ENCODE data around the gene SSX2IP.
"Not testable (repeated sequence)": the region's sequence is repeated elsewhere in the genome, so short reads cannot be mapped to it uniquely, and the experiment has no call there.

Gene SSX2IP, protein sequence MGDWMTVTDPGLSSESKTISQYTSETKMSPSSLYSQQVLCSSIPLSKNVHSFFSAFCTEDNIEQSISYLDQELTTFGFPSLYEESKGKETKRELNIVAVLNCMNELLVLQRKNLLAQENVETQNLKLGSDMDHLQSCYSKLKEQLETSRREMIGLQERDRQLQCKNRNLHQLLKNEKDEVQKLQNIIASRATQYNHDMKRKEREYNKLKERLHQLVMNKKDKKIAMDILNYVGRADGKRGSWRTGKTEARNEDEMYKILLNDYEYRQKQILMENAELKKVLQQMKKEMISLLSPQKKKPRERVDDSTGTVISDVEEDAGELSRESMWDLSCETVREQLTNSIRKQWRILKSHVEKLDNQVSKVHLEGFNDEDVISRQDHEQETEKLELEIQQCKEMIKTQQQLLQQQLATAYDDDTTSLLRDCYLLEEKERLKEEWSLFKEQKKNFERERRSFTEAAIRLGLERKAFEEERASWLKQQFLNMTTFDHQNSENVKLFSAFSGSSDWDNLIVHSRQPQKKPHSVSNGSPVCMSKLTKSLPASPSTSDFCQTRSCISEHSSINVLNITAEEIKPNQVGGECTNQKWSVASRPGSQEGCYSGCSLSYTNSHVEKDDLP

DNA sequence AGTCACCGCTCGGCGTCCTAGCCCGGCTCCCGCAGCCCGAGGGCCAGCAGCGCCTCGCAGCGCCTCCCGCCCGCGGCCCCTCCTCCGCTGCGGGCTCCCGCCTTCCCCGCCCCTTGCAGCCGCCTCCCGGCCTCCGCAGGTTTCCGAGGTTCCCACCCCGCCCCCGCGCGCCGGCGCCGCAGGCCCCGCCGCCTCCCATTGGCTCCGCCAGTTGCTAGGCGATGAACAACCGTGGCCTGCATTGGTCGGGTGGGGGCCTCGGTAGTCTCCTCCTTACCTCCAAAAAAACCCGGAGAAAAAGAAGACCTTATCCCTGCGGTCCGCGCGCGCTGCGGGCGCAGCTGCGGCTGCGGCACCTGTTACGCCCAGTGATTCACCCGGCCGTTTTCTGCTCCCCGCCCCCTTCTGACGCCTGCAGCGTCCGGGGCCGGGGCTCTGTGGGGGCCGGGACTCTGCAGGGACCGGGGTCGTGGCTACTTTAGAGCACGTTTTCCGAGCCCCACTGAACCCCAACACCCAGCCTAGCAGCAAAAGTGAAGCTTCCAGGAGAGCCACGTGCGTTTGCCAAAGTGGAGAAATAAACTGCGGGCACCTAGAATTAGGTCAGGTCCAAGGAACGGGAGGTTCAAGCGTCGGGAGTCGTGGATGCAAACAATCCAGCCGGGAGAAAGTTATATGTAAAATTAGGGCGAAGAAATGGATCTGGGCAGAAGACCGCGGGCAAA lies at the start of gene SSX2IP:
Gene SSX2IP (minus strand): TSS at position 65 of the 725 bp plus-strand sequence. CDS start 19,242 bp downstream, outside the sequence.
- H3K36me3 ChIP-seq (ENCODE audit: control insufficient read depth, insufficient read depth, low read length) = no peaks in the 10 kb centered on the region

DNA sequence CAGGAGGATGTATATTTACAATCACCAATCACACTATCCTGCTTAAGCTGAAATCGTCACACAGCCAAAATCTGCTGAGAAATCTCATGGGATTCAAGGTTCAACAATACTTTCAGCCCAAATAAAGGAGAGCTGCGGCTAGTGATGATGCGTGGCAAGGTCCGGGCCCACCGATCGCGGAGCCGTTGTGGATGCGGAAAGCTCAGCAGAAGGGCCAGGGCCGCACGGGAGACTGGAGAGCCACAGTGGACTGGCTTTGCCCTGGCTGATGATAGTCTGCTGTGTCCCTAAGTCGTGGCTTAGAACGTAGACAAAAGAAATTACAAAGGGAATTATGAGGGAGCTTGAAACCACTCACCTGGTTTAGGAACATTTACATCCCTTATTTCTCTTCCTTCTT lies 48.0 kb upstream of the SSX2IP start:
- H3K4me3 ChIP-seq (ENCODE audit: low read length) = no peak overlapping the region
- no peaks in the 10 kb centered on the region; the same call in 1 of the 2 replicates for H3K4me1 ChIP-seq (ENCODE audit: control insufficient read depth, insufficient read depth, low read length)
- H3K27me3 ChIP-seq (ENCODE audit: control insufficient read depth, insufficient read depth, low read length) = no peaks in the 10 kb centered on the region
- no peak overlapping the region for H3K27ac ChIP-seq (ENCODE audit: low read length)
- no peaks in the 10 kb centered on the region for H3K9me3 ChIP-seq (ENCODE audit: control insufficient read depth, insufficient read depth, low read length)
- DNase-seq (ENCODE audit: low read depth, low spot score) = no peak
- no peaks in the 10 kb centered on the region for H3K36me3 ChIP-seq (ENCODE audit: control insufficient read depth, insufficient read depth, low read length)
- no CpG with 5 or more reads among the region's 13 CpGs for WGBS (ENCODE audit: insufficient coverage, insufficient read length)

More for the DNA sequence above, at the start of gene SSX2IP:
- WGBS (ENCODE audit: insufficient coverage, insufficient read length) = no CpG with 5 or more reads among the region's 68 CpGs
- Histone ChIP-seq H3K27ac (ENCODE audit: low read length) (no peak within 1 kb of the TSS), H3K9me3 (ENCODE audit: control insufficient read depth, insufficient read depth, low read length) (no peaks in the 10 kb centered on the region), H3K4me3 (ENCODE audit: low read length) (peak within 1 kb of the TSS; percentile 99), H3K27me3 (ENCODE audit: control insufficient read depth, insufficient read depth, low read length) (no peaks in the 10 kb centered on the region), H3K4me1 (ENCODE audit: control insufficient read depth, insufficient read depth, low read length) (no peaks in the 10 kb centered on the region)
- peak; percentile 86 for DNase-seq (ENCODE audit: low read depth, low spot score)

DNA sequence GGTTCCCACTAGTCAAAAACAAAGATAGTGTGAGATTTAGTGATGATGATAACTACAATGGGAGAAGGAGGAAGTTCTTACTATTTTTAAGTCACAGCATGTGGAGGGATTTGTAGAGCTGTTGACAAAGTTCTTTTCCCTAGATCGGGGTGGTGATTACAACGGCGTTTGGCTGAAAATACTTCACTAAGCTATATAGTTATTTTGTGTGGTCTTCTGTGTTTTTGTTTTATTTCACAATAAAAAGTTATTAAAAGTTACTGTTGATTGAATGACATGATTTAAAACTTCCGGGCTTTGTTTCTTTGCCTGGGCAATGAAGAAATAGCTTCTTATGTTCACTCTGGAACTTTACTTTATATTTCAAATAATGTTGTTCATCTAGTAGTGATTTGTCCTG lies 47.3 kb upstream of the SSX2IP start:
- Histone ChIP-seq H3K4me1 (ENCODE audit: control insufficient read depth, insufficient read depth, low read length) (no peaks in the 10 kb centered on the region; the same call in 1 of the 2 replicates), H3K27ac (ENCODE audit: low read length) (no peak overlapping the region), H3K36me3 (ENCODE audit: control insufficient read depth, insufficient read depth, low read length) (no peaks in the 10 kb centered on the region), H3K9me3 (ENCODE audit: control insufficient read depth, insufficient read depth, low read length) (no peaks in the 10 kb centered on the region), H3K4me3 (ENCODE audit: low read length) (no peak overlapping the region), H3K27me3 (ENCODE audit: control insufficient read depth, insufficient read depth, low read length) (no peaks in the 10 kb centered on the region)
- no peak for DNase-seq (ENCODE audit: low read depth, low spot score)
- no CpG with 5 or more reads among the region's 4 CpGs for WGBS (ENCODE audit: insufficient coverage, insufficient read length)

DNA sequence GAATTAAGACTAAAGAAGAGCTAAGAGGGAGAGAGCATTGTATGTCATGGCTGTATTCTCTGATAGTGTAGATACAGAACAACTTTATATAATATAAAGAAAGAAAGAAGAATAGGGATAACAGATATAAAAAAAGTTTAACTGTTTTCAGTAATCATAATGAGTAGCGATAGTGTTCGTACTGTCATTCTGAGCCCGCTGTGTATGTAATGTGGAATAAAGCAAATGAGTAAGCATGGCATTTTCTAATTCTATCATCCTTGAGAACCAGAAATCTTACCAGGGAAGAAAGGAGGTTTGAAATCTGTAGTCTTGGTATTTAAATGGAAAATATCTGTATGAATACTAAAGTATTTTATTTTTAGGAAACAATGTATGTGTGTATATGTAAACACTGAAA lies 46.7 kb upstream of the SSX2IP start:
- DNase-seq (ENCODE audit: low read depth, low spot score) = no peak
- H3K9me3 ChIP-seq (ENCODE audit: control insufficient read depth, insufficient read depth, low read length) = no peaks in the 10 kb centered on the region
- no peaks in the 10 kb centered on the region for H3K27me3 ChIP-seq (ENCODE audit: control insufficient read depth, insufficient read depth, low read length)
- no peak overlapping the region for H3K27ac ChIP-seq (ENCODE audit: low read length)
- H3K4me1 ChIP-seq (ENCODE audit: control insufficient read depth, insufficient read depth, low read length) = no peaks in the 10 kb centered on the region; the same call in 1 of the 2 replicates
- no peak overlapping the region for H3K4me3 ChIP-seq (ENCODE audit: low read length)
- no CpG with 5 or more reads among the region's 3 CpGs for WGBS (ENCODE audit: insufficient coverage, insufficient read length)
- no peaks in the 10 kb centered on the region for H3K36me3 ChIP-seq (ENCODE audit: control insufficient read depth, insufficient read depth, low read length)

DNA sequence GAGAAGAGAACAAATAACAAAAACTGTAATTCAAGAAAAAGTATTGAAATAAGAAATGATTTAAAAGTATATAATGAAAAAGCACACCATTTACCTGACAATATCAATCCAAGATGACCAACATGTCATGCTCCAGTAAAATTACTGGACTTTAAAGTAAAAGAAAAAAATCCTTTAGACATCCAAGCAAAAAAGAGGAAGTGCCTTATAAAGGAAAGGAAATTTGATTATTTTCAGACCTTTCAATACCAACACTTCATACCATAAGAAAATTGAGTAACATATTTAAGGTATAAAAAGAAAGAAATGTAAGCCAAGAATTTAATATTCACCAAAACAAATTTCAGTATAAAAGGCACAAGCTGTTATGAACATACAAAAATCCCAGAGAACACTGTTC lies 46.2 kb upstream of the SSX2IP start:
- Histone ChIP-seq H3K4me3 (ENCODE audit: low read length) (no peak overlapping the region), H3K9me3 (ENCODE audit: control insufficient read depth, insufficient read depth, low read length) (no peaks in the 10 kb centered on the region), H3K27ac (ENCODE audit: low read length) (no peak overlapping the region), H3K36me3 (ENCODE audit: control insufficient read depth, insufficient read depth, low read length) (no peaks in the 10 kb centered on the region), H3K27me3 (ENCODE audit: control insufficient read depth, insufficient read depth, low read length) (no peaks in the 10 kb centered on the region), H3K4me1 (ENCODE audit: control insufficient read depth, insufficient read depth, low read length) (no peaks in the 10 kb centered on the region)
- DNase-seq (ENCODE audit: low read depth, low spot score) = no peak

DNA sequence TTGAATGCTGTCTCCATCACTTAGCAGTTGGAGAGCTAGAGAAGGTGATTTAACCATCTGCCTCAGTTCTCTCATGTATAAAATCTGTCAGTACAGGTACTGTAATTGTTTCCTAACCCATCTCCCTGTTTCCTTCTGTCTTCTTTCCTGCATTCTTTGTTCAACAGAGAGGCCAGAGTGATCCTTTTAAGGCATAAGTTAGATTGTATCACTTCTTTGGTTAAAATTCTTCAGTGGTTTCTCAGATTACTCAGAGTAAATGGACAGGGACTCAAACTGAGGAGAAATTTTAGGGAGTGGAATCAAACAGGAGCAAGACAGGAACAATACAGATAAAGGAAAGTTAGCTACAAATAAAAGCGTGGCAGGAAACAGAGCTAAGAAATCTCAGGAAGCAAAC lies 45.2 kb upstream of the SSX2IP start:
- WGBS (ENCODE audit: insufficient coverage, insufficient read length) = no CpG with 5 or more reads among the region's 1 CpG
- H3K9me3 ChIP-seq (ENCODE audit: control insufficient read depth, insufficient read depth, low read length) = no peaks in the 10 kb centered on the region
- no peak overlapping the region for H3K27ac ChIP-seq (ENCODE audit: low read length)
- no peaks in the 10 kb centered on the region for H3K4me1 ChIP-seq (ENCODE audit: control insufficient read depth, insufficient read depth, low read length)
- H3K36me3 ChIP-seq (ENCODE audit: control insufficient read depth, insufficient read depth, low read length) = no peaks in the 10 kb centered on the region
- no peak overlapping the region for H3K4me3 ChIP-seq (ENCODE audit: low read length)
- DNase-seq (ENCODE audit: low read depth, low spot score) = no peak
- H3K27me3 ChIP-seq (ENCODE audit: control insufficient read depth, insufficient read depth, low read length) = no peaks in the 10 kb centered on the region

DNA sequence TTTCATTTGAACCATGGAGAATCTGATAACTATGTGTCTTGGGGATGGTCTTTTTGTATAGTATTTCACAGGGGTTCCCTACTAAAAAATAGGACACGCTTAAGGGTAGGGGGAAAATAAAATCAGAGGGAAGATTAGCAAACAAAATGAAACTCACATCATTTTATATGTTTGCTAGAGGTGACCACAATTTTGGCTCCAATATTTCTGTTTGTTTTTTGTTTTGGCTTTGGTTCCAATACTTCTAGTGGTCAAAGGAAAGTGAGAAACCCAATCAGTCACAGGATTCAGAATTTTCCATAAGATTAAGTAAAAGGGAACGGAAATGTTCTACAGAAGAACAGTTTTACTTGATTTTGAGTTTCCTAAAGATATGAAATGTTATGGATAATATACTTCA lies 42.3 kb upstream of the SSX2IP start:
- no CpG with 5 or more reads among the region's 2 CpGs for WGBS (ENCODE audit: insufficient coverage, insufficient read length)
- H3K36me3 ChIP-seq (ENCODE audit: control insufficient read depth, insufficient read depth, low read length) = no peaks in the 10 kb centered on the region
- H3K9me3 ChIP-seq (ENCODE audit: control insufficient read depth, insufficient read depth, low read length) = no peaks in the 10 kb centered on the region
- DNase-seq (ENCODE audit: low read depth, low spot score) = no peak
- no peak overlapping the region for H3K27ac ChIP-seq (ENCODE audit: low read length)
- H3K27me3 ChIP-seq (ENCODE audit: control insufficient read depth, insufficient read depth, low read length) = no peaks in the 10 kb centered on the region
- H3K4me3 ChIP-seq (ENCODE audit: low read length) = no peak overlapping the region
- no peaks in the 10 kb centered on the region for H3K4me1 ChIP-seq (ENCODE audit: control insufficient read depth, insufficient read depth, low read length)

DNA sequence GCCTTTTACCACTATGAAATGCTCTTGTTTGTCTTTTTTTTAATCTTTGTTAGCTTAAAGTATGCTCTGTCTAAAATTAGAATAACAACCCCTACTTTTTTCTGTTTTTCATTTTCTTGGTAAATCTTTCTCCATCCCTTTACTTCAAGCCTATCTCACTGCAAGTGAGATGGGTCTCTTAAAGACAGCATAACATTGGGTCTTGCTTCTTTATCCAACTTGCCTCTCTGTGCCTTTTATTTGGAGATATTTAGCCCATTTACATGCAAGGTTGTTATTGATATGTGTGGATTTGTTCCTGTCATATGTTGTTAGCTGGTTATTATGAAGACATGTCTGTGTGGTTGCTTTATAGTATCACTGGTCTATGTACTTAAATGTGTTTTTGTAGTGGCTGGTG lies 41.3 kb upstream of the SSX2IP start:
- no peak overlapping the region for H3K4me3 ChIP-seq (ENCODE audit: low read length)
- H3K4me1 ChIP-seq (ENCODE audit: control insufficient read depth, insufficient read depth, low read length) = no peaks in the 10 kb centered on the region
- no peak overlapping the region for H3K27ac ChIP-seq (ENCODE audit: low read length)
- no peaks in the 10 kb centered on the region for H3K9me3 ChIP-seq (ENCODE audit: control insufficient read depth, insufficient read depth, low read length)
- H3K36me3 ChIP-seq (ENCODE audit: control insufficient read depth, insufficient read depth, low read length) = no peaks in the 10 kb centered on the region
- no peak for DNase-seq (ENCODE audit: low read depth, low spot score)
- no peaks in the 10 kb centered on the region for H3K27me3 ChIP-seq (ENCODE audit: control insufficient read depth, insufficient read depth, low read length)

DNA sequence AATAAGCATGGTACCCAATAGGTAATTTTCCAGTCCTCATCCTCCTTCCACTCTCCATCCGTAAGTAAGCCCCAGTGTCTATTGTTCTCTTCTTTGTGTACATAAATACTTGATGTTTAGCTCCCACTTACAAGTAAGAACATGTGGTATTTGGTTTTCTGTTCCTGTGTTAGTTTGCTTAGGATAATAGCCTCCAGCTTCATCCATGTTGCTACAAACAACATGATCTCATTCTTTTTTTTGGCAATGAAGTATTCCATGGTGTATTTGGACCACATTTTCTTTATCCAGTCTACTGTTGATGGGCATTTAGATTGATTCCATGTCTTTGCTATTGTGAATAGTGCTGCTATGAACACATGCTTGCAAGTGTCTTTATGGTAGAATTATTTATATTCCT lies 37.5 kb upstream of the SSX2IP start:
- H3K27me3 ChIP-seq (ENCODE audit: control insufficient read depth, insufficient read depth, low read length); H3K27ac ChIP-seq (ENCODE audit: low read length); H3K4me1 ChIP-seq (ENCODE audit: control insufficient read depth, insufficient read depth, low read length); H3K4me3 ChIP-seq (ENCODE audit: low read length); H3K36me3 ChIP-seq (ENCODE audit: control insufficient read depth, insufficient read depth, low read length); H3K9me3 ChIP-seq (ENCODE audit: control insufficient read depth, insufficient read depth, low read length); DNase-seq (ENCODE audit: low read depth, low spot score): not testable (repeated sequence)
- WGBS (ENCODE audit: insufficient coverage, insufficient read length) = no CpG with 5 or more reads among the region's 1 CpG

DNA sequence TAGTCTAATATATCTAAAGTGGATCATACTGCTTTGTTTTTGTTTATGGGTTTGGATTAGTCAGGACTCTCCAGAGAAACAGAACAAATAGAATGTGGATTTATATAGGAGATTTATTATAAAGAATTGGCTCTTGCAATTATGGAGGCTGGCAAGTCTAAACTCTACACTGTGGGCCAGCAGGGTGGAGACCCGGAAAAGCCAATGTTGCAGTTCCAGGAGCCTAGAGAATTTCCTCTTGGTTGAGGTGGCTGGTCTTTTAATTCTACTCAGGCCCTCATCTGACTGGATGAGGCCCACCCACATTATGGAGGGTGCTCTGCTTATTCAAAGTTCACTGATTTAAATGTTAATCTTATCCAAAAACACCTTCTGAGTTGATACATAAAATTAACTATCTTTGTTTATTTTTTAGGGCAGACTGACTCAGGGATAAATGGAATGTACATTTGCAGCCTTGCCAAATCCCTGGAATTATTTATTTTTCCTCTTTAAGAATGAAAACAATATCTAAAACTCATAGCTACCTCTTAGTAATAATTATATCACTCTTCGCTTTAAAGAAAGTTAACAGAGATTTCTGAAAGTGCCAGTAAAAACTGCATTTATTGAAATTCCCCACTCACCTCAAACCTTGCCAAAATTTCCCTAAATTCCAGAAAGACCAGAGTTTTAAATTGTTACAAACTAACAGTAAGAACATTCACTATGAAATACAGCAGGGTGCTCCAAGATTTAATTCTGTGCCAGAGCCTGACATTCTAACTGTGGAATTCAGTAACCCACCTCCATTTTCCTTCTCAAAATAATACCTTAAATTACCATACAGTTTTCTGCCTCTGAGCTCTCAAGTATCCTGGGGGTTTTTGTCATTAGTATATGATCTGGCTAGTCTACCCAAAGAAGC lies 36.6 kb upstream of the SSX2IP start:
- no peak for DNase-seq (ENCODE audit: low read depth, low spot score)
- no peaks in the 10 kb centered on the region for H3K9me3 ChIP-seq (ENCODE audit: control insufficient read depth, insufficient read depth, low read length)
- no peaks in the 10 kb centered on the region for H3K27me3 ChIP-seq (ENCODE audit: control insufficient read depth, insufficient read depth, low read length)
- no CpG with 5 or more reads among the region's 2 CpGs for WGBS (ENCODE audit: insufficient coverage, insufficient read length)
- H3K36me3 ChIP-seq (ENCODE audit: control insufficient read depth, insufficient read depth, low read length) = no peaks in the 10 kb centered on the region
- no peak overlapping the region for H3K27ac ChIP-seq (ENCODE audit: low read length)
- no peak overlapping the region for H3K4me3 ChIP-seq (ENCODE audit: low read length)
- H3K4me1 ChIP-seq (ENCODE audit: control insufficient read depth, insufficient read depth, low read length) = peaks cover 1% of the 10 kb centered on the region; the same call in 1 of the 2 replicates

All from iPS DF 6.9 (cell line).